GM23248 (cell line): Measurements from ENCODE around the gene SCN1B. TPM values are rescaled to one million over a fixed set of nuclear protein-coding genes. Genes with fewer than 3 reads are reported as not detected.

ENCODE experiments used
- DNase-seq: peaks from one replicate; pipeline ENCODE4 v3.0.0-alpha.2; 2015
- H2AFZ ChIP-seq: fragments of 200-600 bp; sonication (generic); 2 replicates; pipeline ENCODE4 v1.6.1; 2016; ENCODE audit warnings: antibody characterized with exemption
- H3F3A ChIP-seq: fragments of 200-600 bp; sonication (generic); 2 replicates; pipeline ENCODE4 v1.6.1; 2016; ENCODE audit warnings: mild to moderate bottlenecking, antibody characterized with exemption, mixed run types; ENCODE audit not compliant: insufficient read depth
- H3K27ac ChIP-seq: fragments of 200-600 bp; sonication (generic); 2 replicates; pipeline ENCODE4 v1.5.1; 2016; ENCODE audit warnings: mild to moderate bottlenecking
- H3K27me3 ChIP-seq: fragments of 200-600 bp; sonication (generic); replicated peaks from 2 replicates; pipeline ENCODE4 v1.6.1; 2016; ENCODE audit warnings: mild to moderate bottlenecking; ENCODE audit not compliant: insufficient read depth
- H3K36me3 ChIP-seq: fragments of 200-600 bp; sonication (generic); 2 replicates; pipeline ENCODE4 v1.6.1; 2016; ENCODE audit warnings: low read depth, mild to moderate bottlenecking
- H3K4me1 ChIP-seq: fragments of 200-600 bp; sonication (generic); 2 replicates; pipeline ENCODE4 v1.6.1; 2016; ENCODE audit warnings: mild to moderate bottlenecking; ENCODE audit not compliant: insufficient read depth
- H3K4me2 ChIP-seq: fragments of 200-600 bp; sonication (generic); one replicate; pipeline ENCODE4 v1.6.1; 2016; ENCODE audit warnings: mild to moderate bottlenecking; ENCODE audit not compliant: unreplicated experiment
- H3K4me3 ChIP-seq: fragments of 200-600 bp; sonication (generic); 2 replicates; pipeline ENCODE4 v1.5.1; 2016; ENCODE audit warnings: mild to moderate bottlenecking
- H3K79me2 ChIP-seq: fragments of 200-600 bp; sonication (generic); 2 replicates; pipeline ENCODE4 v1.6.1; 2016; ENCODE audit warnings: mild to moderate bottlenecking; ENCODE audit not compliant: insufficient read depth
- H3K9ac ChIP-seq: fragments of 200-600 bp; sonication (generic); 2 replicates; pipeline ENCODE4 v1.6.1; 2016; ENCODE audit warnings: mild to moderate bottlenecking
- H3K9me2 ChIP-seq: fragments of 200-600 bp; sonication (generic); 2 replicates; pipeline ENCODE4 v1.6.1; 2016; ENCODE audit warnings: mixed run types, mild to moderate bottlenecking, moderate library complexity; ENCODE audit not compliant: insufficient read depth
- H3K9me3 ChIP-seq: fragments of 200-600 bp; sonication (generic); one replicate; pipeline ENCODE4 v1.6.1; 2017; ENCODE audit warnings: low read depth
- H4K20me1 ChIP-seq: fragments of 200-600 bp; sonication (generic); 2 replicates; pipeline ENCODE4 v1.6.0; 2016; ENCODE audit not compliant: insufficient read depth
- EZH2 ChIP-seq: fragments of 200-600 bp; sonication (generic); IDR thresholded peaks from 2 replicates; pipeline ENCODE4 v1.6.1; 2018; ENCODE audit warnings: antibody characterized with exemption, mild to moderate bottlenecking; ENCODE audit not compliant: insufficient read depth, poor library complexity, severe bottlenecking
- EZH2phosphoT487 ChIP-seq: fragments of 200-600 bp; sonication (generic); IDR thresholded peaks from 2 replicates; pipeline ENCODE4 v1.6.1; 2018; ENCODE audit warnings: antibody characterized with exemption, moderate library complexity, mild to moderate bottlenecking, low read depth; ENCODE audit not compliant: insufficient read depth
- WGBS, 2 experiments: methylation state at CpG; one replicate each; pipeline ENCODE4 v1.1.6; 2015 to 2017; ENCODE audit warnings: low lambda C conversion rate in 2 of 2, low coverage in 1 of 2; ENCODE audit errors: missing lambda C conversion rate in 2 of 2; 5-methylcytosine and 5-hydroxymethylcytosine counted together
- in situ Hi-C: fragments of 300-500 bp; cut with MboI; formaldehyde crosslinking; loops from 2 replicates; pipeline ENCODE4 v1.15.0; 2020
- polyA plus RNA-seq: library from polyadenylated mRNA; unstranded; fragments of >200 nt; fragmentation: Nextera tagmentation; extraction: Ambion mirVana; gene quantifications from 2 replicates; pipeline ENCODE4 v1.2.1, GENCODE V29; 2016
- total RNA-seq: library from RNA; depleted of rRNA; stranded (reverse); fragments of >200 nt; shearing (Covaris generic); gene quantifications from 2 replicates; pipeline ENCODE4 v1.2.3, GENCODE V29; 2014

Gene SCN1B
- total and polyA plus RNA-seq, 2 experiments from 2014 or later = 1.5 to 1.7 TPM

DNA sequence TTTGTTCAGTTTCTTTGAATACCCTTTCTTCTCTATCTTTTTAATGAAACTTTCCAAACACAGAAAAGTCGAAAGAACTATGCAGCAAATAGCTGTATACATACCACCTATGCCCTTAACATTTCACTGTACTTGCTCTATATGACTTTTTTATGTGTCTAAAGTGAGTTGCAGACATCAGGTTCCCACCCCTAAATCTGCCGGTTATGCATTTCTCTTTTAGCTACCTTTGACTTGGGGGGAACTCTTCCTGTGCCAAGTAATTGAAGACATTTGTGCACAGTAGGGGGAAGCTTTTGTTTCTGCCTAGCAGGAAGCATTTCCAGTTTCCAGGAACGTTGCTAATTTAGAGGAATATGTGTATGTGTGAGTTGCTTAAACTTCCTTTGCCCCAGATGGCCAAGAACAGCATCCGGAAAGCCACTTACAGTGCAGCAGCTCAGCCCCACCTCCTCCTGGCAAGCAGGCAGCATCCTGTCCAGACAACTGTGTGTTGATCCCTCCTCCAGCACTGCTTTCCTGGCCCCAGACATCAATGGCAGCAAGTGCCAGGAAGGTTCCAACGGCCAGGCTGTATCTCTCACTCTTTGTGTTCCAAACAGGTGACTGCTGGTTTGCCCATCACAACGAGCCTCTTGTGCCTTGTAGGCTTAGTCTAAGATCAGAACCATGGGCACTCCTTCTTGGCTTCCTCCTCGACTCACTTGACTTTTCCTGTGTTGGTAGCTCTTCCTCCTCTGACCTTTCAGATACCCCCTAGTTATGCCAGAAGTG, 44.8 kb upstream of the SCN1B start:
- Histone ChIP-seq H3K4me3 (no peak overlapping the region), H3K36me3 (no peaks in the 10 kb centered on the region), H3K79me2 (no peaks in the 10 kb centered on the region), H3K4me2 (no peak overlapping the region), H4K20me1 (no peaks in the 10 kb centered on the region), H3K9ac (no peak overlapping the region), H2AFZ (peak overlapping the region; percentile 52), H3K9me2 (no peaks in the 10 kb centered on the region), H3K9me3 (no peaks in the 10 kb centered on the region), H3K27ac (no peak overlapping the region), H3K4me1 (no peaks in the 10 kb centered on the region), H3K27me3 (0 out of 2 replicates have a peak, but pooled peaks cover 12% of the 10 kb centered on the region), H3F3A (no peaks in the 10 kb centered on the region)
- TF ChIP-seq EZH2phosphoT487 = no peak
- TF ChIP-seq EZH2 = no peak
- in situ Hi-C loops = no loop called here
- DNase-seq = peak; percentile 28
- WGBS, 2 experiments = 11 to 16% methylated on average over 7 of the region's 7 CpGs

- in situ Hi-C loops = no loop called here
- Histone ChIP-seq H3K4me2 (no peak overlapping the region), H3K9ac (no peak overlapping the region), H3K4me1 (no peaks in the 10 kb centered on the region), H3K27ac (no peak overlapping the region), H3K9me3 (no peaks in the 10 kb centered on the region), H3K79me2 (no peaks in the 10 kb centered on the region), H3F3A (no peaks in the 10 kb centered on the region), H3K4me3 (no peak overlapping the region), H2AFZ (no peak overlapping the region), H3K36me3 (no peaks in the 10 kb centered on the region), H4K20me1 (no peaks in the 10 kb centered on the region), H3K9me2 (no peaks in the 10 kb centered on the region), H3K27me3 (peaks cover 5% of the 10 kb centered on the region; the same call in 1 of the 2 replicates)
- 82 to 100% methylated on average over 1 of the region's 1 CpG for WGBS, 2 experiments
- TF ChIP-seq EZH2phosphoT487 (no peak), EZH2 (no peak)
- DNase-seq = no peak
Observed at GRCh38 chr19:34988119-34988518, 42.2 kb upstream of the SCN1B start.

DNA sequence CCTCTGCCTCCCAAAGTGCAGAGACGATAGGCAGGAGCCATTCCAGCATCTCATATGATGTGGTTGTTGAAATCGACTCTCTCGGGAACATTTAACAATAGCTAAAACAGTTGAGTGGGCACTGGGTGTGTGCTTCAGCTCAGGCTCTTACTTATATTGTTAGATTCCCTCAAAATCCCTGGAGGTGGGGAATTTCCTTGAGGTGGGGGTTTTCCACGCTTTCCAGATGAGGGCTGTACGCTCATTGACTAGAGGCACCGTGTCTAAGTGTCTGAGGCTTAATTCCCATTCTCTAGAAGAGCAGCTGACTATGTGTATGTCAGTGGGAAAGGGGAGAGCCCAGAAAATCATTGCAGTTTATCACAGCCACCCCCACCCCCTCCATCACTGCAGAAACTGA, 41.0 kb upstream of the SCN1B start:
- Histone ChIP-seq H3K9ac (no peak overlapping the region), H4K20me1 (no peaks in the 10 kb centered on the region), H3K27me3 (peaks cover 5% of the 10 kb centered on the region; the same call in 1 of the 2 replicates), H3K9me2 (no peaks in the 10 kb centered on the region), H3F3A (no peaks in the 10 kb centered on the region), H2AFZ (no peak overlapping the region), H3K36me3 (no peaks in the 10 kb centered on the region), H3K9me3 (no peaks in the 10 kb centered on the region), H3K4me1 (no peaks in the 10 kb centered on the region), H3K79me2 (no peaks in the 10 kb centered on the region), H3K4me2 (no peak overlapping the region), H3K4me3 (no peak overlapping the region), H3K27ac (no peak overlapping the region)
- in situ Hi-C loops = no loop called here
- DNase-seq = no peak
- 30 to 31% methylated on average over 6 of the region's 6 CpGs for WGBS, 2 experiments
- TF ChIP-seq EZH2 (no peak), EZH2phosphoT487 (no peak)

- Histone ChIP-seq H3K9me2 (no peaks in the 10 kb centered on the region), H3K79me2 (no peaks in the 10 kb centered on the region), H4K20me1 (no peaks in the 10 kb centered on the region), H3K27ac (no peak overlapping the region), H2AFZ (no peak overlapping the region), H3K4me2 (no peak overlapping the region), H3K36me3 (no peaks in the 10 kb centered on the region), H3F3A (no peaks in the 10 kb centered on the region), H3K9ac (no peak overlapping the region), H3K4me1 (no peaks in the 10 kb centered on the region), H3K4me3 (no peak overlapping the region), H3K27me3 (peaks cover 5% of the 10 kb centered on the region; the same call in 1 of the 2 replicates), H3K9me3 (no peaks in the 10 kb centered on the region)
- no peak for DNase-seq
- in situ Hi-C loops = no loop called here
- TF ChIP-seq EZH2 (no peak), EZH2phosphoT487 (no peak)
- 55 to 58% methylated on average over 13 of the region's 13 CpGs for WGBS, 2 experiments
Observed at GRCh38 chr19:34990578-34991192, 39.6 kb upstream of the SCN1B start.
